Activated B cell treated with CpG ODN at 0.5 μM for 24 hours (primary cell): ENCODE measurements around the gene CCR7. TPM values are rescaled to one million over a fixed set of nuclear protein-coding genes. Genes with fewer than 3 reads are reported as not detected.

Experiments
- ATAC-seq: fragments of 200-7000 bp; cut with Tn5 transposase; one replicate; pipeline ENCODE4 v1.10.0; 2021; ENCODE audit warnings: low read depth, mild to moderate bottlenecking, moderate library complexity
- CTCF ChIA-PET: fragments of 350-600 bp; sonication (Branson Sonifier 250); formaldehyde crosslinking; loops from one replicate; lab custom pipeline; 2021; ENCODE audit warnings: antibody characterized with exemption; lab: Charles Lee
- POLR2A ChIA-PET: fragments of 350-600 bp; sonication (Branson Sonifier 250); formaldehyde crosslinking; loops from one replicate; lab custom pipeline; 2021; ENCODE audit warnings: antibody characterized with exemption; lab: Charles Lee
- DNase-seq: peaks from one replicate; pipeline ENCODE4 v3.0.0; 2022
- H3K27ac Mint-ChIP-seq: one replicate; pipeline ENCODE4 v1.8.0; 2020; ENCODE audit warnings: mixed read lengths
- H3K27me3 Mint-ChIP-seq: one replicate; pipeline ENCODE4 v1.8.0; 2021; ENCODE audit warnings: mixed read lengths
- H3K36me3 Mint-ChIP-seq: one replicate; pipeline ENCODE4 v1.8.0; 2021; ENCODE audit warnings: low read depth, mixed read lengths
- H3K4me1 Mint-ChIP-seq: one replicate; pipeline ENCODE4 v1.8.0; 2021; ENCODE audit warnings: mixed read lengths
- H3K4me3 Mint-ChIP-seq: one replicate; pipeline ENCODE4 v1.8.0; 2020; ENCODE audit warnings: mild to moderate bottlenecking, mixed read lengths
- H3K9me3 Mint-ChIP-seq: one replicate; pipeline ENCODE4 v1.8.0; 2020; ENCODE audit warnings: mixed read lengths
- intact Hi-C: fragments of 100-400 bp; cut with micrococcal nuclease; formaldehyde crosslinking; loops from one replicate; pipeline ENCODE4 v1.15.1; 2024
- total RNA-seq: library from RNA; stranded (reverse); gene quantifications from 2 replicates; pipeline ENCODE4 v1.2.3, GENCODE V29; 2022
- TF ChIP-seq, protein P1 (sequence below): fragments of 200-600 bp; IDR thresholded peaks from one replicate; pipeline ENCODE4 v1.8.0; 2022; ENCODE audit warnings: antibody characterized with exemption, mild to moderate bottlenecking

CCR7 gene
- total RNA-seq, 1 donor from 2014 or later, result 572 TPM

DNA sequence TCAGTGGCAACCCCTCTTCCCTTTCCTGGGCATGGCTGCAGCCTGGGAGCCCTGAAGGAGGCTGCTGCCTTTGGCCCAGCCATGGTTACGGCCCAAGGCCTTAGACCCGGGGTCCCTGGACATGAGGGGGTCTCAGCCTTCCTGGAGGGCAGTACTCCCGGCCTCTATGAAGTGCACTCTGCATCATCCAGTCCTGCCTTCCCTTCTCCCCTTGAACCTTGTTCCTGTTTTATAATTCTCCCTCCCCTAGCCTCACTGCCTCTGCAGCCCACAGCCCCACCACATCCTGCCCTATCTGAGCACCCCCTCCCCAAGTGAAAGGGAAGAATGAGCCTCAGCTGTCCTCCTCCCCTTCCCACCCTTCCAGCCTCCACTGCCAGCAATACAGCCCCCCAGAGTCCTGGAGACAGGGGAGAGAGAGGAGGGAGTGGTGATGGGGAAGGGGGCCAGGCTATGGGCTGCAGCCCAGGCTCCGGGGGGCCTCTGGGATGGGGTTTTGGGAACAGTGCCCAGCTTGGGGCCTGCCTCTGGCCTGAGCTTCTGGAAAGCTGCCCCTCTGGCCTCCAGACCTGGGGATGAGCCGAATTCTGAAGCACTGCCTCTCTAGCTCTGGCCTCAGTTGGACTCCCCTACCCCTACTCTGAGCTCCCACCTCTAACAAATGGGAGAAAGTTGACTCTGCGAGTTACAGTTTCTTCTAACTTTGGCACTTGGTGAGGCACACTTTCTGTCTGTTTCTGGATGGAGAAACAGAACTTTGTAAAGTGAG, 7.6 kb downstream of the CCR7 start:
- Mint-ChIP-seq H3K27ac (peak overlapping the region; percentile 99), H3K4me1 (peaks cover 96% of the 10 kb centered on the region), H3K36me3 (peaks cover 97% of the 10 kb centered on the region), H3K9me3 (no peaks in the 10 kb centered on the region), H3K27me3 (no peaks in the 10 kb centered on the region), H3K4me3 (peak overlapping the region; percentile 44)
- intact Hi-C loops, result no loop called here
- TF ChIP-seq, protein P1, sequence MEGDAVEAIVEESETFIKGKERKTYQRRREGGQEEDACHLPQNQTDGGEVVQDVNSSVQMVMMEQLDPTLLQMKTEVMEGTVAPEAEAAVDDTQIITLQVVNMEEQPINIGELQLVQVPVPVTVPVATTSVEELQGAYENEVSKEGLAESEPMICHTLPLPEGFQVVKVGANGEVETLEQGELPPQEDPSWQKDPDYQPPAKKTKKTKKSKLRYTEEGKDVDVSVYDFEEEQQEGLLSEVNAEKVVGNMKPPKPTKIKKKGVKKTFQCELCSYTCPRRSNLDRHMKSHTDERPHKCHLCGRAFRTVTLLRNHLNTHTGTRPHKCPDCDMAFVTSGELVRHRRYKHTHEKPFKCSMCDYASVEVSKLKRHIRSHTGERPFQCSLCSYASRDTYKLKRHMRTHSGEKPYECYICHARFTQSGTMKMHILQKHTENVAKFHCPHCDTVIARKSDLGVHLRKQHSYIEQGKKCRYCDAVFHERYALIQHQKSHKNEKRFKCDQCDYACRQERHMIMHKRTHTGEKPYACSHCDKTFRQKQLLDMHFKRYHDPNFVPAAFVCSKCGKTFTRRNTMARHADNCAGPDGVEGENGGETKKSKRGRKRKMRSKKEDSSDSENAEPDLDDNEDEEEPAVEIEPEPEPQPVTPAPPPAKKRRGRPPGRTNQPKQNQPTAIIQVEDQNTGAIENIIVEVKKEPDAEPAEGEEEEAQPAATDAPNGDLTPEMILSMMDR, result no peak
- no peak for ATAC-seq
- peak; percentile 14 for DNase-seq
- CTCF ChIA-PET, result interaction anchor here (1.0 to 16.7 kb wide), 4 partner anchors 10 to 58 kb away, joined by 3 to 426 read pairs (median 58); no protein-coding TSS in a partner anchor
- POLR2A ChIA-PET, result interaction anchor here (0.7 to 40.7 kb wide), 12 partner anchors 3 to 1131 kb away, joined by 3 to 1885 read pairs (median 6); partner anchors contain the start of genes CASC3, CCR7, EIF1 and IGFBP4

DNA sequence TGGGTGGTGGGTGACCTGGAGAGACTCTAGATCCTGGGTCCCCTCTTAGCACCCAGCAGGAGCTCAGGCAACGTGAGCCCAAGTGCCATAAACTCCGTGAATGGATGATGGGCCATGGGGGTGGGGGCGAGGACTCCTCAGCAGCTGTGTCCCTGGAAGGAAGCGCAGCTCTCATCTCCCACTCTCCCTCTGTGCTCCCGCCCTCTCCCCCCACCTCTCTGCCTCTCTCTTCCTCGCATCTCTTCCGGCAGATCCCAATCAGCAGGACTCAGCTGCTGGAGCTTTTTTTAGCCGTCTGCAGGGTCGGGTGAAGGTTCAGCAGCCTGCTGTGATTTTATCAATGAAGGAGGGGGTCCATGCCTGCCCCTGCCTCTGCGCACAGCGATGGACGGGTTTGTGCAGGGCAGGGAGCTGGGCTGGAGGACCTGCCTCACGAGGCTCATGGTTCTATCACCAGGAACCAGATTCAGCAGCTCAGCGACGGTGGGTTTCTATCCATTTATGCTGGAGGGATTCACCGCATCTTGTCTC, 8.3 kb downstream of the CCR7 start:
- H3K27ac Mint-ChIP-seq, result peak overlapping the region; percentile 99
- H3K9me3 Mint-ChIP-seq, result no peaks in the 10 kb centered on the region
- CTCF ChIA-PET, result interaction anchor here (1.4 to 16.7 kb wide), 3 partner anchors 23 to 202 kb away, joined by 4 to 426 read pairs (median 112); no protein-coding TSS in a partner anchor
- peaks cover 97% of the 10 kb centered on the region for H3K4me1 Mint-ChIP-seq
- ATAC-seq (no peak), DNase-seq (peak; percentile 12)
- TF ChIP-seq, protein P1, result no peak
- POLR2A ChIA-PET, result interaction anchor here (0.6 to 40.7 kb wide), 12 partner anchors 4 to 1591 kb away, joined by 3 to 1885 read pairs (median 4); partner anchors contain the start of genes CASC3, CCR7 and SMARCE1
- H3K36me3 Mint-ChIP-seq, result peaks cover 97% of the 10 kb centered on the region
- H3K4me3 Mint-ChIP-seq, result peak overlapping the region; percentile 35
- H3K27me3 Mint-ChIP-seq, result no peaks in the 10 kb centered on the region
- intact Hi-C loops, result no loop called here

DNA sequence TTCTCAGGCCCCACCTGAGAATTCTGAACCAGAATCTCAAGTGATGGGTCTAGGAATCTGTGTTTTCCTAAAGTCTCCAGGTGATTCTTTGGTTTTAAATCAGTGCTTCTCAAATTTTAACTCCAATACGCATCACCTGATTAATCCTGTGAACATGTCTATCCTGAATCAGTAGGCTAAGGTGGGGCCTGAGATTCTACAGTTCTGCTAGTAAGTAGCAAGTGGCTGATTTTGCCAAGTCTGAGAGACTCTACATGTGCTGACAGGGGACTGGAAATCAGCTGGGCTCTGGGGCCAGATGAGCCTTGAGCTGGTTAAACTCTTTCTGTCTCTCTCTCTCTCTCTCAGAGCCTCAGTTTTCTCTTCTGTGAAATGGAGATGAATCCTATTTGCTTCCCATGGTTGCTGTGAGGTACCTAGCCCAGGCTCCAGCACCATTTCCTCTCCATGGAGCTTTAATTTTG, 9.0 kb downstream of the CCR7 start:
- peak overlapping the region; percentile 35 for H3K4me3 Mint-ChIP-seq

DNA sequence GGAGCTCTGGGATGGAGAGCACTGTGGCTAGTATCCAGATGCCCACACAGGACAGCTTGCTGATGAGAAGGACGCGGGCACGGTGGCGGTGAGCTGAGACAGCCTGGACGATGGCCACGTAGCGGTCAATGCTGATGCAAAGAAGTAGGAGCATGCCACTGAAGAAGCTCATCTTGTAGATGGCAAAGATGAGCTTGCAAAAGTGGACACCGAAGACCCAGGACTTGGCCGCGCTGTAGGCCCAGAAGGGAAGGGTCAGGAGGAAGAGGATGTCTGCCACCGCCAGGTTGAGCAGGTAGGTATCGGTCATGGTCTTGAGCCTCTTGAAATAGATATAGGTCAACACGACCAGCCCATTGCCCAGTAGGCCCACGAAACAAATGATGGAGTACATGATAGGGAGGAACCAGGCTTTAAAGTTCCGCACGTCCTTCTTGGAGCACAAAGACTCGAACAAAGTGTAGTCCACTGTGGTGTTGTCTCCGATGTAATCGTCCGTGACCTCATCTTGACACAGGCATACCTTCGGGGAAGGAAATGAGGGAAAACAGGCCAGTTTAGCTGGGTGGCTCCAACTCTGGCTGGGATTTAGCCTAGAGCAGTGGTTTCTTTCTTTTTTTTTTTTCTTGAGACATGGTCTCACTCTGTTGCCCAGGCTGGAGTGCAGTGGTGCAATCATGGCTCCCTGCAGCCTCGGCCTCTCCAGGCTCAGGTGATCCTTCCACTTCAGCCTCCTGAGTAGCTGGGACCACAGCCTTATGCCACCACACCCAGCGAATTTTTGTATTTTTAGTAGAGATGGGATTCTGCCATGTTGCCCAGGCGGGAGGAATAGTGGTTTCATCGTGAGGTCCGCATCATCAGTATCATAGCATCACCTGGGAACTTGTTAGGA, 9.7 kb downstream of the CCR7 start:
- Mint-ChIP-seq H3K27ac (peak overlapping the region; percentile 99), H3K27me3 (no peaks in the 10 kb centered on the region), H3K36me3 (peaks cover 93% of the 10 kb centered on the region), H3K4me3 (peak overlapping the region; percentile 35), H3K4me1 (peaks cover 97% of the 10 kb centered on the region), H3K9me3 (no peaks in the 10 kb centered on the region)
- POLR2A ChIA-PET, result interaction anchor here (0.5 to 40.7 kb wide), 16 partner anchors 5 to 1133 kb away, joined by 3 to 1885 read pairs (median 4); partner anchors contain the start of genes CCR7, EIF1, IGFBP4 and SMARCE1
- TF ChIP-seq, protein P1, result no peak
- ATAC-seq (no peak), DNase-seq (no peak)
- intact Hi-C loops, result no loop called here
- CTCF ChIA-PET, result interaction anchor here (0.9 to 16.7 kb wide), 7 partner anchors 16 to 201 kb away, joined by 3 to 426 read pairs (median 4); no protein-coding TSS in a partner anchor

More for the DNA sequence above, 9.0 kb downstream of the CCR7 start:
- no peak for ATAC-seq
- CTCF ChIA-PET, result interaction anchor here (1.4 to 16.7 kb wide), 3 partner anchors 22 to 201 kb away, joined by 4 to 426 read pairs (median 112); no protein-coding TSS in a partner anchor
- Mint-ChIP-seq H3K36me3 (peaks cover 97% of the 10 kb centered on the region), H3K27me3 (no peaks in the 10 kb centered on the region), H3K4me1 (peaks cover 97% of the 10 kb centered on the region), H3K27ac (peak overlapping the region; percentile 99), H3K9me3 (no peaks in the 10 kb centered on the region)
- TF ChIP-seq, protein P1, result no peak
- no peak for DNase-seq
- intact Hi-C loops, result no loop called here
- POLR2A ChIA-PET, result interaction anchor here (0.6 to 40.7 kb wide), 12 partner anchors 4 to 1104 kb away, joined by 3 to 1885 read pairs (median 4); partner anchors contain the start of genes CCR7 and SMARCE1
